ENCODE data around the gene CRIP2.

GRCh38 chr14:105444859-105445258 lies 29.8 kb upstream of the CRIP2 start:
- TF ChIP-seq JUND (IDR thresholded peaks at IDR 0.05) (no peak), CTCF (IDR thresholded peaks at IDR 0.05; ENCODE audit: low read depth, low read length, missing input control) (no peak), GABPA (IDR thresholded peaks at IDR 0.05 in 1 of 2, conservative IDR thresholded peaks at IDR 0.05 in 1 of 2) (no peak), TAF1 (conservative IDR thresholded peaks at IDR 0.05) (no peak), YY1 (IDR thresholded peaks at IDR 0.05) (no peak), ZBTB33 (IDR thresholded peaks at IDR 0.05) (no peak), SP1 (IDR thresholded peaks at IDR 0.05) (no peak), MAX (IDR thresholded peaks at IDR 0.05) (no peak), REST (IDR thresholded peaks at IDR 0.05) (no peak)

Data from liver (tissue), 3 donors.